Dendritic cell treated with granulocyte-macrophage colony-stimulating factor and Interleukin-4, amounts not matched to agents 40 ng/mL and 50 ng/mL, for 4 days (primary cell): ENCODE results near the gene PLA2G15.

Source experiments
- H3K27ac Mint-ChIP-seq: one replicate; pipeline ENCODE4 v1.8.0; 2022; ENCODE audit warnings: mild to moderate bottlenecking, mixed read lengths
- H3K27me3 Mint-ChIP-seq: one replicate; pipeline ENCODE4 v1.8.0; 2022; ENCODE audit warnings: mild to moderate bottlenecking, mixed read lengths
- H3K36me3 Mint-ChIP-seq: one replicate; pipeline ENCODE4 v1.8.0; 2022; ENCODE audit warnings: low read depth, mixed read lengths
- H3K4me1 Mint-ChIP-seq: one replicate; pipeline ENCODE4 v1.8.0; 2022; ENCODE audit warnings: low read depth, mixed read lengths
- H3K4me3 Mint-ChIP-seq: one replicate; pipeline ENCODE4 v1.8.0; 2022; ENCODE audit warnings: mild to moderate bottlenecking, moderate library complexity, mixed read lengths
- H3K9me3 Mint-ChIP-seq: one replicate; pipeline ENCODE4 v1.8.0; 2022; ENCODE audit warnings: mixed read lengths
- intact Hi-C: fragments of 100-400 bp; cut with micrococcal nuclease; formaldehyde crosslinking; loops from one replicate; pipeline ENCODE4 v1.15.0; 2022

The PLA2G15 gene

DNA sequence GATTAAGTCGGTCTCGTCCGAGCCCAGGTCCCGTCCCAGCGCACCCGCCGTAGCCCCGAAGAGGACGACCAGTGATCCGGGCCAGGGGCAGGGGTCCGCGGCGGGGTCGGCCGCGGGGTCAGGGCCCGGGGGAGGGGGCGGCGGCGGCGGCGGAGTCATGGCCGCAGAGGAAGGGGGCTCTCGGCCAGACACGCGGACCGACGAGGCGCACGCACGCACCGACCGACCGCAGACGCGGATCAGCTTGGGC is 9.4 kb upstream of the PLA2G15 start, which contains the start of gene ESRP2:
ESRP2 (minus strand) TSS at position 241 of the 250 bp plus-strand sequence; CDS start at position 159, 82 bp downstream.
- peaks cover 40% of the 10 kb centered on the region for H3K4me1 Mint-ChIP-seq
- peak within 1 kb of the TSS; percentile 87 for H3K4me3 Mint-ChIP-seq
- intact Hi-C loops: no loop called here
- H3K9me3 Mint-ChIP-seq: no peaks in the 10 kb centered on the region
- H3K27me3 Mint-ChIP-seq: peaks cover 30% of the 10 kb centered on the region
- peak within 1 kb of the TSS; percentile 93 for H3K27ac Mint-ChIP-seq
- peaks cover 20% of the 10 kb centered on the region for H3K36me3 Mint-ChIP-seq

DNA sequence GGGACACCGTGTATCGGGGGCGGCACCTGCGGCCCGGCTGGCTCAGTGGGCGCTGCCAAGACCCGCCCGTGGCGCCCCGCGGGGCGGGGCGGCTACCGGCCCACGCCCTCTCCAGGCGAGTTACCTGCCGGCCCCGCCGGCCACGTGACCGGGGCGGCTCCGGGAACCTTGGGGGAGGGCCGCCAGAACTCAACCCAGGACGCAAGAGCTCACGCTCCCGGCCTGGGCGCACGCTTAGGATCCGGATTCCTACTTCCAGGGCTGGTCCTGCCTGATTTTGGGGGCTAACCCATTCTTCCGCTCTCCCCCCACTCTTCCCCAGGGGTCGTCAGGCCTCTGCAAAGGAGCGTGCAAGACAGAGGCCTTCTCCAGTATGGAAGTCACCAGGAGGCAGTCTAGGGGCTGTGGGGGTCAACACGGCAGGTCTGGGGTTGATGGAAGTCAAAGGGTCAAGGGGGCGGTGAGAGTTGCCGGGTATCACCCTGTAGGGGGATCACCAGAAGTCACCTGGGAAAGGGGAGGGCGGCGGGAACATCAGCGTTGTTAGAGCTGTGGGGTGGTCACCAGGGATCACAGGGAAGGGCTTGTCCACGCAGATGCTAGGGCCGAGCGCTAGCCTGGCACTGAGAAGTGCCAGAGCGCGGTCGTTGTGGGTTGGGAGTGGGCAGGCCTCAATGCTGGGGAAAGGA is 8.9 kb upstream of the PLA2G15 start:
- intact Hi-C loops: no loop called here
- peaks cover 40% of the 10 kb centered on the region for H3K4me1 Mint-ChIP-seq
- peaks cover 30% of the 10 kb centered on the region for H3K27me3 Mint-ChIP-seq
- H3K36me3 Mint-ChIP-seq: peaks cover 15% of the 10 kb centered on the region
- H3K27ac Mint-ChIP-seq: no peak overlapping the region
- H3K4me3 Mint-ChIP-seq: peak overlapping the region; percentile 87
- H3K9me3 Mint-ChIP-seq: no peaks in the 10 kb centered on the region

DNA sequence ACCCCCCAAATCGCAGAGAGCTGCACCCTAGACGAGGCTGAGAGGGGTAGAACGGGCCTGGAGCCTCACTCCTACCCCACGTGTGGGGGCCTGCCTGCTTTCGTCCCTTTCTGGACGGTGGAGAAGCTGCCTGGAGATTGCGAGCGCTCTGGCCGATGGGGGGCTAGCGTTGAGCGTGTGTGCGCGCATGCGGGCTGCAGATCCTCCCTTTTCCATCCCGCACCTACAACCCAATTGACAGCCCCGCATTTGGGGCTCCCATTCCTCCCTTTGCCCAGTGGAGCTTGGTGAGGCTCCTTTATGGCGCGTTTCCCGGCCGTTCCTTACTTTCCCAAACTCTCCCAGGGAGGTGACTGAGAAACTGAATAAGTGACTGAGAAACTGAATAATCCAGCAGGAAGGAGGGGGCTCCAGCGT is 8.3 kb upstream of the PLA2G15 start:
- Mint-ChIP-seq H3K27ac (peak overlapping the region; percentile 93), H3K4me1 (peaks cover 40% of the 10 kb centered on the region), H3K4me3 (peak overlapping the region; percentile 87), H3K9me3 (no peaks in the 10 kb centered on the region), H3K27me3 (peaks cover 30% of the 10 kb centered on the region), H3K36me3 (peaks cover 9% of the 10 kb centered on the region)
- intact Hi-C loops: loop anchor here (1.0 kb wide), 1 partner anchor 8 kb away; the partner anchor contains the start of gene PLA2G15

DNA sequence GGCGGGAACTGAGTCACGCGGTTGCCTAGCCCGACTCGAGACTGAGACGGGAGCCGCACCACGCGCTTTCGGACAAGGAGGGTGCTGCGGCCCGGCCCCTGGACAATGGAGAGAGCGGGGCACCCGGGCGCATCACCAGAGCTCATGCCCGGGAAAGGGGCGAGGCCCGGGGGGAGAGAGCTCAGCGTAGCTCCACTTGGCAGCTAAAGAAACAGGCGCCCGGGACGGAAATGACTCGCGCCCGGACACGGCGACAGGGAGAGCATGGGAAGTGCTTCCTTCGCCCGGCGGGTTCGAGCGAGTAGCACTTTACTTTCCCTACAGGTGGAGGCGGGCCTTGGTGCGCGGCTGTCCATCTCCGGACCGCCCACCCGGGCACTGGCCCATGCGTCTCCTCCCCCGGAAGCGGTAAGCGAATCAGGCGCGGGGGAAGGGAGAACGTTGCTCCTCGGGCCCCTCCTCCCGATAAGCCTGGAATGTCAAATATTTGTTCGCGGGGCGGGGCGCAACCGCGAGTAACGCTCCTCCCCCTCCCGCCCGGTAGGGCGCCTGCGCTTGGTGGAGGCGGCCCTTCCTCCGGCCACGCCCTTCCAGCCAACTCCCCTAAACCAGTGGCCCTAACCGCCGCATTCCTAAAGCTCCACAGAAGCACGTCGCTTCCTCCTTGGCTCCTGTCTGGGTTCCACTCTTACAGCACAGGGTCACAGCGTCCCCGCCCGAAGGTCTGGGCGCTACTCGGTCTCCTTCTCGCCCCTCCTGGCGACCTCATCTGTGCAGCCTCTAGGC is 7.7 kb upstream of the PLA2G15 start:
- H3K27ac Mint-ChIP-seq: peak overlapping the region; percentile 93
- peaks cover 3% of the 10 kb centered on the region for H3K36me3 Mint-ChIP-seq
- H3K27me3 Mint-ChIP-seq: peaks cover 30% of the 10 kb centered on the region
- no peaks in the 10 kb centered on the region for H3K9me3 Mint-ChIP-seq
- H3K4me1 Mint-ChIP-seq: peaks cover 40% of the 10 kb centered on the region
- intact Hi-C loops: loop anchor here (1.0 kb wide), 1 partner anchor 8 kb away; the partner anchor contains the start of gene PLA2G15
- H3K4me3 Mint-ChIP-seq: peak overlapping the region; percentile 87

DNA sequence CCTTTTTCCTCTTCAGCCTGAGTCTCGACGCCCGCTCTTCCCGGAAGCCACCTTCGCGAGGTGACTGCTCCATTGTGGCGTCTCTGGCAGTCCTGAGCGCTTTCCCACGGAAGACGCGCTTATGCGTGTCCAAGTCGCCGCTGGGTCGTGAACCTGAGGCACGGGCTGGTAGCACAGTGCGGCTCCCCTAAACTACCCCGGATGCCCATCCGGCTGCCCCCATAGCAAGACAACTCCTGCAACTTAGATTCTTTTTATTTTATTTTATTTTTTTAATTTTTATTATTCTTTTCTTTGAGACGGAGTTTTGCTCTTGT is 7.2 kb upstream of the PLA2G15 start:
- peak overlapping the region; percentile 87 for H3K4me3 Mint-ChIP-seq
- H3K36me3 Mint-ChIP-seq: no peaks in the 10 kb centered on the region
- H3K27me3 Mint-ChIP-seq: peaks cover 30% of the 10 kb centered on the region
- peak overlapping the region; percentile 93 for H3K27ac Mint-ChIP-seq
- H3K9me3 Mint-ChIP-seq: no peaks in the 10 kb centered on the region
- intact Hi-C loops: no loop called here
- peaks cover 40% of the 10 kb centered on the region for H3K4me1 Mint-ChIP-seq

DNA sequence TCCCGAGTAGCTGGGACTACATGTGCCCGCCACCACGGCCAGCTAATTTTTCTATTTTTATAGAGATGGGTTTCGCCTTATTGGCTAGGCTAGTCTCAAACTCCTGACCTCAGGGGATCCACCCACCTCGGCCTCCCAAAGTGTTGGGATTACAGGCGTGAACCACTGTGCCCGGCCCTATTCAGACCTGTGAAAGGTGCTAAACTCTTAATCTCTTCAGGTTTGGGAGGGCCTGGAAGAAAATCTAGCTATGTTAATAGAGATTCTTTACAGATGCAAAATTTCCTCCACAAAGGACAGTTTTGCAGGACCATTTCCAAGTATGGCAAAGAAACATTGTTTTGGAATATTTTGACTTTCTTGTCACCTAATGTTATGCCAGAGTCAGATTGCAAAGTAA is 3.1 kb upstream of the PLA2G15 start:
- H3K9me3 Mint-ChIP-seq: no peaks in the 10 kb centered on the region

DNA sequence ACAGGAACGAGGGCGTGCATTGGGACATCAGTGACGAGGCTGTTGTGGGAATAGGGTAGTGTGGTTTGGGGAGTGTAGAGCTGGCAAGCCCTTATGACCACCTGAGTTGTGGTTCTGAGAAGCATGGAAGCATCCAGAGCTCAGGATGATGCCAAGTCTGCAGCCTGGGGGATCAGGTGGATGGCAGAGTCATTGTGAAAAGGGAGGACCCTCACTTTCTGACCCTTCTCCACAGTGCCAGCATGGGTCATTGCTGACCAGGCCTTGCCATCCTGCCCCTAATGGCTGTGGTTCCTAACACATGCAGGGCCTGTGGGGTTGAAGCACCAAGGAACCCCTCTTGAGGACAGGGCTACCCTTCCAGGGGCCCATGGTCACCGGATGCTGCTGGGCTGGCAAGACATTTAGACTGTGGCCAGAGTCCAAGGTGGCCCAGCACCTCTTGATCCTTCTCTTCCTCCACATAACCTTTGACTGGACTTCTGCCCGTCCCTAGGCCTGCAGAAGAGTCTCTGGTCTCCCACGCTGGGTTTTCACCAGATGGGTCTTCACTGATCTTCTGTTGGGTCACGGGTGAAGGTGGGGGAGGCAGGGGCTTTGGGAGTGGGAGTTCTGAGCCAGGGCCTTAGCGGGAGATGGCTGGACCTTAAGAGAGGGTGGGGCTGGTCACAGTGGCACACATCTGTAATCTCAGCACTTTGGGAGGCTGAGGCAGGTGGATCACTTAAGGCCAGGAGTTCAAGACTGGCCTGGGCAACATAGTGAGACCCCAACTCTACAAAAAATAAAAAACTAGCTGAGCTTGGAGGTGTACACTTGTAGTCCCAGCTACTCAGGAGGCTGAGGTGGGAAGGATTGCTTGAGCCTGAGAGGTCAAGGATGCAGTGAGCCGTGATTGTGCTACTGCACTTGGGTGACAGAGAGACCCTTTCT is 2.0 kb upstream of the PLA2G15 start:
- H3K4me1 Mint-ChIP-seq: peaks cover 50% of the 10 kb centered on the region
- H3K4me3 Mint-ChIP-seq: no peak overlapping the region
- intact Hi-C loops: no loop called here
- H3K27me3 Mint-ChIP-seq: no peaks in the 10 kb centered on the region
- H3K9me3 Mint-ChIP-seq: no peaks in the 10 kb centered on the region
- H3K36me3 Mint-ChIP-seq: peaks cover 15% of the 10 kb centered on the region
- no peak overlapping the region for H3K27ac Mint-ChIP-seq

More for the DNA sequence above, 3.1 kb upstream of the PLA2G15 start:
- Mint-ChIP-seq H3K27ac (no peak overlapping the region), H3K4me3 (no peak overlapping the region), H3K27me3 (peaks cover 4% of the 10 kb centered on the region), H3K4me1 (peaks cover 48% of the 10 kb centered on the region), H3K36me3 (peaks cover 15% of the 10 kb centered on the region)
- intact Hi-C loops: no loop called here

DNA sequence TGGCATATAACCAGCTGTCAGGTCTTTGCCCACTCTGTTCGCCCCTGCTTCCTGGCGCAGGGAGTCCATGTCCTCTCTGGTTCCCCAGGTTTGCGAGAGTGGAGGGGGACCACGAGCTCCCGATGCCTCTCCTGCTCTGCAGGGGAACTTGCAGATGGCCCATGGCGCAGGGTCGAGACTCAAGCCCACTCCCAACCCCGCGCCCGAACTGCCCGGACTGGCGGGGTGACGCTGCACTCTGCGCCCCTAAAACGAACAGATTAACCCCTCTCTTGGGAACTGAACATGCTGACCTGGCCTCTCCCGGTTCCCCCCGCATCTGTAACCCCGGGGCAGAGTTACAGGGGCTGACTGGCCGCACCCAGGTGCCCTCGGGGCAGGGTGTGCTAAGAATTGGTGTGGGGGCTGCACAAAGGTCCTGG is 681 bp upstream of the PLA2G15 start:
- H3K4me3 Mint-ChIP-seq: peak overlapping the region; percentile 95
- peak overlapping the region; percentile 88 for H3K27ac Mint-ChIP-seq
- no peaks in the 10 kb centered on the region for H3K27me3 Mint-ChIP-seq
- intact Hi-C loops: no loop called here
- peaks cover 28% of the 10 kb centered on the region for H3K36me3 Mint-ChIP-seq
- no peaks in the 10 kb centered on the region for H3K9me3 Mint-ChIP-seq
- H3K4me1 Mint-ChIP-seq: peaks cover 63% of the 10 kb centered on the region

DNA sequence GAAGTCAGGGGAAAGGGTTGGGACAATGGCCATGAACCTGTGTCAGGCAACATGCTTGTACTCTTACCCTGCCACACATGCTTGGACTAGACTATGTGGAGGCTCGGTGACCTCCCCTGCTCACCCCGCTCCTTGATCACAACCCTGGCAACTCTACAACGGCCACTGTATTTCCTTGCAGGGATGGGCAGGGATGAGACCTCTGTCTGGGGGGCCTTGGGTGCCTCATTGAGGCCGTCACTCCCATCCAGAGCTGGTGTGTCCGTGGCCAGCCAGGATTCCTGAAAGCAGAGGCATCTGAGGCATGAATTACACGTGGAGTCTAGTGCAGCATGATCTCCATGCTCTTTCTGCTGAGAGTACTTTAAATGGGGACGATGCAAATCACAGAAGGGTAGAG is 948 bp downstream of the PLA2G15 start:
- intact Hi-C loops: loop anchor here (5.0 kb wide), 1 partner anchor 66 kb away; the partner anchor contains the start of genes PRMT7 and SLC7A6OS
- H3K27me3 Mint-ChIP-seq: no peaks in the 10 kb centered on the region
- H3K4me1 Mint-ChIP-seq: peaks cover 64% of the 10 kb centered on the region
- H3K9me3 Mint-ChIP-seq: no peaks in the 10 kb centered on the region
- peak overlapping the region; percentile 88 for H3K27ac Mint-ChIP-seq
- H3K4me3 Mint-ChIP-seq: peak overlapping the region; percentile 95
- H3K36me3 Mint-ChIP-seq: peaks cover 44% of the 10 kb centered on the region

DNA sequence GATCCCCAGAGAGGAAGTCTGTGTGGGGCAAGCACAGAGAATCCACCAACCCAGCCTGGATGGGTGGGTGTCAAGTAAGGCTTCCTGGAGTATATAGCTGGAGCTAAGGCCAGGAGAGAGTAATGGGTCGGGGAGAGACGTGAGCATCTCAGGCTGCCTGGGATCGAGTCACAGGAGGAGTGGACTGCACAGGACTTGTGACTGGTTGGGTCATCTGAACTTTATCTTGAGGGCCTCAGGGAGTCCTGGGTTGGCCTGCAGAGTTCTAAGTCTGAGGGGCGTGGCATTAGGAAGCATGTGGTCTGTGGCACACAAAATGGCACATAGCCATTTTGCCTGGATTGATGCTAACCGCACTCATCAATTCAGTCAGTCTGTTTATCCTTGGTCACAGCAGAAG is 1.5 kb downstream of the PLA2G15 start:
- Mint-ChIP-seq H3K27ac (peak overlapping the region; percentile 88), H3K4me1 (peaks cover 64% of the 10 kb centered on the region), H3K4me3 (peak overlapping the region; percentile 95), H3K27me3 (no peaks in the 10 kb centered on the region), H3K36me3 (peaks cover 49% of the 10 kb centered on the region), H3K9me3 (no peaks in the 10 kb centered on the region)
- intact Hi-C loops: loop anchor here (1.0 to 5.0 kb wide), 2 partner anchors 11 to 66 kb away; partner anchors contain the start of genes PRMT7 and SLC7A6OS

DNA sequence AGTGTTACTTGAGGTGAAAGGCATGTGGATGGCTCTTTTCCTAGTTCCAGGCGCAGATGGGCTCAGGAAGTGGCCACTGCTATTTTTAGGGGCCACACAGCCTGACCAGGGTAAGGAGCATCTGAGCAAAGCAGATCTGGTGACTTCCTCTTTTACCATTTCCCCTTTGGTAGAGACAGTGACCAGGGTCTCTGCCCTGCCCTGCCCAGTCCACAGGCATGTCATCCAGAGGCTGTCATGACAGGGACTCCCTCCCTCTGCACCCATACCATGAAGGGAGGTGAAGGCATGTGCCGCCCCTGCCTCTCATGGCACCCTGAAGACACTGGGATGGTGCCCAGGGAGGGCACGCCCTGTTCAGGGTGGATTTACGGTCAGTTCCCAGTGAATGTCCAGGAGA is 2.2 kb downstream of the PLA2G15 start:
- peak overlapping the region; percentile 95 for H3K4me3 Mint-ChIP-seq
- intact Hi-C loops: loop anchor here (1.0 to 5.0 kb wide), 2 partner anchors 10 to 65 kb away; partner anchors contain the start of genes PRMT7 and SLC7A6OS
- peaks cover 72% of the 10 kb centered on the region for H3K4me1 Mint-ChIP-seq
- H3K27ac Mint-ChIP-seq: peak overlapping the region; percentile 88
- H3K27me3 Mint-ChIP-seq: no peaks in the 10 kb centered on the region
- no peaks in the 10 kb centered on the region for H3K9me3 Mint-ChIP-seq
- peaks cover 57% of the 10 kb centered on the region for H3K36me3 Mint-ChIP-seq

DNA sequence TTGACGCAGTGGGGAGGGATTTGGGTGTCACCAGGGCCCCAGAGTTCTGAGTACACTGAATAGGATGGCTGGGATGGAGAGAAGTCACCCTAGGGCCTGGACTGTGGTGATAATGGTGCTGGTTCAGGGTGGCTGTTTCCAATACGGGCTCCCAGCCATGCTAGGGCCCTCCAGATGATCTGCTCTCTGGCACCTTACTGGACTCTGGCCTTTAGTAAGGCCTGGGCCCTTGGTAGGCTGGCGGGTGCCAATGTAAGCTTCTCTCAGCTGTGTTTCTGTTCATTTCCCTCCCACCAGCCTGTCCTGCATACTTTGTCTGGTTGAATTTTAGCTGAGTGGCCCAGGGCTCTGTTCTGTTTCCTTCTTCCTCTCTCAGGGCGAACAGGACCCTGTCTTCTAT is 2.8 kb downstream of the PLA2G15 start:
- Mint-ChIP-seq H3K36me3 (peaks cover 62% of the 10 kb centered on the region), H3K4me3 (peak overlapping the region; percentile 95), H3K9me3 (no peaks in the 10 kb centered on the region), H3K27me3 (no peaks in the 10 kb centered on the region), H3K27ac (peak overlapping the region; percentile 88), H3K4me1 (peaks cover 74% of the 10 kb centered on the region)
- intact Hi-C loops: loop anchor here (1.0 to 5.0 kb wide), 2 partner anchors 9 to 64 kb away; partner anchors contain the start of genes PRMT7 and SLC7A6OS

DNA sequence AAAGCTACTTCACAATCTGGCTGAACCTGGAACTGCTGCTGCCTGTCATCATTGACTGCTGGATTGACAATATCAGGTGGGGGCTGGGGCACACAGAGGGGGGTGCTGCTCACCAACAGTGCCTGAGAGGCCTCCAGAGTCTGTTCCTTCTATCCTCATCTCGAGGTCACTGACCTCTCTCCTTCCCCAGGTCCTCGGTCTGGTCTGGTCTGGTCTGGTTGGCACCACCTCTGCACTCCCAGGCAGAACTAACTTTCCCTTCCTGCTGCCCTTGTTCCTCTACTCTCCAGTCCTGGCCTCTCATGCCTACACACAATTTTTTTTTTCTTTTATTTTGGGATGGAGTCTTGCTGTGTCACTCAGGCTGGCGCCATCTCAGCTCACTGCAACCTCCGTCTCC is 4.2 kb downstream of the PLA2G15 start:
- Mint-ChIP-seq H3K27ac (peak overlapping the region; percentile 42), H3K36me3 (peaks cover 76% of the 10 kb centered on the region), H3K4me1 (peaks cover 62% of the 10 kb centered on the region), H3K9me3 (no peaks in the 10 kb centered on the region), H3K27me3 (no peaks in the 10 kb centered on the region), H3K4me3 (no peak overlapping the region)
- intact Hi-C loops: loop anchor here (5.0 kb wide), 1 partner anchor 63 kb away; the partner anchor contains the start of genes PRMT7 and SLC7A6OS
